HEK293 (cell line): ENCODE results near the gene LMBR1.
"Not testable (repeated sequence)": the region's sequence is repeated elsewhere in the genome, so short reads cannot be mapped to it uniquely, and the experiment has no call there.

Experiments
- CTCF ChIA-PET: fragments of 350-600 bp; formaldehyde crosslinking; extraction: SDS; loops from one replicate; lab custom pipeline; 2021; ENCODE audit warnings: antibody characterized with exemption; lab: Yijun Ruan, JAX
- POLR2A ChIA-PET: fragments of 300-600 bp; formaldehyde crosslinking; extraction: SDS; loops from one replicate; lab custom pipeline; 2020; ENCODE audit warnings: antibody characterized with exemption, inconsistent platforms; lab: Yijun Ruan, JAX
- H3K27ac ChIP-seq: fragments of 200-500 bp; sonication (Bioruptor generic); 2 replicates; pipeline ENCODE4 v1.5.1; 2014; ENCODE audit warnings: low read depth, low read length, control low read depth, inconsistent platforms; ENCODE audit errors: extremely low read depth
- H3K36me3 ChIP-seq, 2 experiments: fragments of 200-500 bp in 1 of 2; sonication (Bioruptor generic) in 1 of 2; 1 replicate in 1 of 2; 2 replicates in 1 of 2; pipeline ENCODE4 v1.5.1; 2014 to 2017; ENCODE audit warnings: inconsistent platforms in 2 of 2, low read length in 2 of 2; ENCODE audit not compliant: control insufficient read depth in 2 of 2, insufficient read depth in 1 of 2
- H3K4me1 ChIP-seq: fragments of 200-500 bp; sonication (Bioruptor generic); 2 replicates; pipeline ENCODE4 v1.5.1; 2014; ENCODE audit warnings: mild to moderate bottlenecking, low read length, inconsistent platforms; ENCODE audit not compliant: control insufficient read depth, insufficient read depth
- H3K4me3 ChIP-seq: 2 replicates; pipeline ENCODE4 v1.5.1; 2011; ENCODE audit warnings: low read depth, mild to moderate bottlenecking, control low read depth, low read length, moderate library complexity
- H3K9me3 ChIP-seq: fragments of 200-500 bp; sonication (Bioruptor generic); 2 replicates; pipeline ENCODE4 v1.5.1; 2014; ENCODE audit warnings: low read depth, low read length, inconsistent platforms; ENCODE audit not compliant: control insufficient read depth, insufficient read depth
- SETDB1 ChIP-seq: IDR thresholded peaks from one replicate; pipeline ENCODE4 v1.6.1; 2017; ENCODE audit warnings: mild to moderate bottlenecking, low read length, moderate library complexity, mixed read lengths; ENCODE audit not compliant: insufficient read length
- ZBTB7A ChIP-seq: fragments of 450-650 bp; formaldehyde crosslinking; IDR thresholded peaks from 2 replicates; pipeline ENCODE4 v1.5.1; 2016; ENCODE audit warnings: low read depth, missing biosample characterization, missing genetic modification characterization
- ZFP37 ChIP-seq: fragments of 450-650 bp; formaldehyde crosslinking; IDR thresholded peaks from 2 replicates; pipeline ENCODE4 v1.5.1; 2016; ENCODE audit warnings: missing biosample characterization, missing genetic modification characterization
- ZFP69B ChIP-seq: fragments of 450-650 bp; formaldehyde crosslinking; IDR thresholded peaks from 2 replicates; pipeline ENCODE4 v1.5.1; 2016; ENCODE audit warnings: missing biosample characterization, missing genetic modification characterization
- ZNF132 ChIP-seq: fragments of 450-650 bp; formaldehyde crosslinking; IDR thresholded peaks from 2 replicates; pipeline ENCODE4 v1.5.1; 2017; ENCODE audit warnings: missing biosample characterization, missing genetic modification characterization, borderline replicate concordance
- ZNF138 ChIP-seq: fragments of 450-650 bp; formaldehyde crosslinking; IDR thresholded peaks from 2 replicates; pipeline ENCODE4 v1.5.1; 2016; ENCODE audit warnings: missing biosample characterization, missing genetic modification characterization, borderline replicate concordance
- ZNF221 ChIP-seq: fragments of 450-650 bp; formaldehyde crosslinking; IDR thresholded peaks from 2 replicates; pipeline ENCODE4 v1.5.1; 2017; ENCODE audit warnings: missing biosample characterization, missing genetic modification characterization, borderline replicate concordance
- ZNF354C ChIP-seq: fragments of 450-650 bp; formaldehyde crosslinking; IDR thresholded peaks from 2 replicates; pipeline ENCODE4 v1.5.1; 2016; ENCODE audit warnings: missing biosample characterization, missing genetic modification characterization, low read depth, borderline replicate concordance
- ZNF416 ChIP-seq: fragments of 450-650 bp; formaldehyde crosslinking; IDR thresholded peaks from 2 replicates; pipeline ENCODE4 v1.5.1; 2016; ENCODE audit warnings: missing biosample characterization, missing genetic modification characterization
- ZNF426 ChIP-seq: fragments of 450-650 bp; formaldehyde crosslinking; IDR thresholded peaks from 2 replicates; pipeline ENCODE4 v1.5.1; 2017; ENCODE audit warnings: missing biosample characterization, missing genetic modification characterization, mild to moderate bottlenecking, inconsistent platforms, moderate library complexity
- ZNF501 ChIP-seq: fragments of 450-650 bp; formaldehyde crosslinking; IDR thresholded peaks from 2 replicates; pipeline ENCODE4 v1.5.1; 2016; ENCODE audit warnings: missing biosample characterization, missing genetic modification characterization
- ZNF514 ChIP-seq: fragments of 450-650 bp; formaldehyde crosslinking; IDR thresholded peaks from 2 replicates; pipeline ENCODE4 v1.5.1; 2016; ENCODE audit warnings: missing biosample characterization, missing genetic modification characterization
- ZNF521 ChIP-seq: fragments of 450-650 bp; formaldehyde crosslinking; IDR thresholded peaks from 2 replicates; pipeline ENCODE4 v1.5.1; 2017; ENCODE audit warnings: missing biosample characterization, mild to moderate bottlenecking, missing genetic modification characterization
- ZNF610 ChIP-seq: fragments of 450-650 bp; formaldehyde crosslinking; IDR thresholded peaks from 2 replicates; pipeline ENCODE4 v1.5.1; 2016; ENCODE audit warnings: missing biosample characterization, missing genetic modification characterization, borderline replicate concordance
- TF ChIP-seq, protein P1 (sequence below): fragments of 450-650 bp; formaldehyde crosslinking; optimal IDR thresholded peaks from 2 replicates; pipeline ENCODE3; 2016; ENCODE audit warnings: missing biosample characterization, mild to moderate bottlenecking, missing genetic modification characterization
- TF ChIP-seq, protein P2 (sequence below): fragments of 450-650 bp; formaldehyde crosslinking; IDR thresholded peaks from 2 replicates; pipeline ENCODE4 v1.5.1; 2017; ENCODE audit warnings: missing biosample characterization, missing genetic modification characterization
- TF ChIP-seq, protein P3 (sequence below): fragments of 450-650 bp; formaldehyde crosslinking; IDR thresholded peaks from 2 replicates; pipeline ENCODE4 v1.5.1; 2016; ENCODE audit warnings: missing biosample characterization, missing genetic modification characterization

LMBR1 gene

DNA sequence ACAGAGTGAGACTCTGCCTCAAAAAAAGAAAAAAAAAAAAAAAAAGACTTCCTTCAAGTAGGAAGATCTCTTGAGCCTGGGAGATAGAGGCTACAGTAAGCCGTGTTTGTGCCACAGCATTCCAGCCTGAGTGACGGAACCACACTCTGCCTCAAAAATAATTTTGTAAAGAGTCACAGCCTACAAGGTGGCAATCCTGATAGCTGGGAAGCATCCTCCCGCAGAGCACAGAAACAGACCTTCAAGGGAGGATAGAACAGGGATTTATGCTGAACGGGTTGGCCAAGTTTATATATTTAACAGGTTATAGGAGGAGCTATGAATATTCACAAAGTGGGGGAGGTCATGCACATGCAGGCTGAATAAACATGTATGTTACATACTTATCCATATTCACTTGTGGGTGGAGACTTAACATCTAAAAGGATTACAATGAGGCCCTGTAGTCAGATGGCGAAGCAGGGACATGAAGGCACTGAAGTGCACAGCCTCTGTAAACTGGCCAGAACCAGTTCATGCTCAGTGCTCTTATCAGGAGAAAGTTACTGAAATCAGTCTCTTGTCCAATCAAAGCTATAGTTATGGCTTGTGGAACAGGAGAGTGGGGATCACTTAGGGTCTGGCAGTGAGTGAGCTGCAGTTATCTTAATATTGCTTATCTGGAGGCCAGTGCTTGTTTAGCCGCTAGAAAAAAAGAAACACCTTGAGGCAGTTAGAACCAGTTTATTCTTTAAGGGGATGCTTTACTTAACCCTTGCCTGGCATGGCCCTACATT is 6.8 kb downstream of the LMBR1 start (continued):
- TF ChIP-seq ZFP69B = no peak
- no peak for TF ChIP-seq ZNF521 (tag by site-specific recombination)
- no peak for TF ChIP-seq ZBTB7A (tag by site-specific recombination)

DNA sequence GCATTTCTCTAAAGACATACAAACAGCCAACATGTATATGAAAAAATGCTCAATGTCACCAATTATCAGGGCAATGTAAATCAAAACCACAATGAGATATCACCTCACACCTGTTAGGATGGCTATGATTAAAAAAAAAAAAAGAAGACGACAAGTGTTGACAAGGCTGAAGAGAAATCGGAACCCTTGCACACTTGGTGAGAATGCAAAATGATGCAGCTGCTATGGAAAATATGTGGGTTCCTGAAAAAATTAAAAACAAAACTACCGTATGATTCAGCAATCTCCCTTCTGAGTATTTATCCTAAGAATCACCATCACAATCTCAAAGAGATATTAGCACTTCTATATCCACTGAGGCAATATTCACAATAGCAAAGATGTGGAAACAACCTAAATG is 11.3 kb downstream of the LMBR1 start:
- no peaks in the 10 kb centered on the region for H3K4me1 ChIP-seq
- no peaks in the 10 kb centered on the region for H3K9me3 ChIP-seq
- no peak overlapping the region for H3K4me3 ChIP-seq
- TF ChIP-seq ZNF501 (tag by site-specific recombination) (no peak), ZNF514 (tag by site-specific recombination) (no peak), ZNF138 (tag by site-specific recombination) (no peak), ZNF354C (no peak), ZNF416 (tag by site-specific recombination) (no peak), ZFP37 (tag by site-specific recombination) (no peak), ZNF132 (no peak), ZNF221 (no peak), ZNF426 (no peak)
- TF ChIP-seq, protein P1, sequence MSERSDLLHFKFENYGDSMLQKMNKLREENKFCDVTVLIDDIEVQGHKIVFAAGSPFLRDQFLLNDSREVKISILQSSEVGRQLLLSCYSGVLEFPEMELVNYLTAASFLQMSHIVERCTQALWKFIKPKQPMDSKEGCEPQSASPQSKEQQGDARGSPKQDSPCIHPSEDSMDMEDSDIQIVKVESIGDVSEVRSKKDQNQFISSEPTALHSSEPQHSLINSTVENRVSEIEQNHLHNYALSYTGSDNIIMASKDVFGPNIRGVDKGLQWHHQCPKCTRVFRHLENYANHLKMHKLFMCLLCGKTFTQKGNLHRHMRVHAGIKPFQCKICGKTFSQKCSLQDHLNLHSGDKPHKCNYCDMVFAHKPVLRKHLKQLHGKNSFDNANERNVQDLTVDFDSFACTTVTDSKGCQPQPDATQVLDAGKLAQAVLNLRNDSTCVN (tag by site-specific recombination) = no peak
- H3K27ac ChIP-seq = no peak overlapping the region
- CTCF ChIA-PET = interaction anchor here (0.7 kb wide), 1 partner anchor 362 kb away, joined by 3 read pairs; no protein-coding TSS in a partner anchor
- POLR2A ChIA-PET = no interaction called here
- no peaks in the 10 kb centered on the region for H3K36me3 ChIP-seq

DNA sequence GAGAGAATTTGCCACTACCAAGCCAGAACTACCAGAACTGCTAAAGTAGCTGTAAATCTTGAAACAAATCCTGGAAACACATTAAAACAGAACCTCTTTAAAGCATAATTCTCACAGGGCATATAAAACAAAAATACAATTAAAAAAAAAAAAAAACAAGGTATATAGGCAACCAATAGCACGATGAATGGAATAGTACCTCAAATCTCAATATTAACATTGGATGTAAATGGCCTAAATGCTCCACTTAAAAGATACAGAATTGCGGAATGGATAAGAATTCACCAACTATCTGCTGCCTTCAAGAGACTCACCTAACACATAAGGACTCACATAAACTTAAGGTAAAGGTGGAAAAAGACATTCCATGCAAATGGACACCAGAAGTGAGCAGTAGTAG is 17.2 kb downstream of the LMBR1 start:
- TF ChIP-seq, protein P2, sequence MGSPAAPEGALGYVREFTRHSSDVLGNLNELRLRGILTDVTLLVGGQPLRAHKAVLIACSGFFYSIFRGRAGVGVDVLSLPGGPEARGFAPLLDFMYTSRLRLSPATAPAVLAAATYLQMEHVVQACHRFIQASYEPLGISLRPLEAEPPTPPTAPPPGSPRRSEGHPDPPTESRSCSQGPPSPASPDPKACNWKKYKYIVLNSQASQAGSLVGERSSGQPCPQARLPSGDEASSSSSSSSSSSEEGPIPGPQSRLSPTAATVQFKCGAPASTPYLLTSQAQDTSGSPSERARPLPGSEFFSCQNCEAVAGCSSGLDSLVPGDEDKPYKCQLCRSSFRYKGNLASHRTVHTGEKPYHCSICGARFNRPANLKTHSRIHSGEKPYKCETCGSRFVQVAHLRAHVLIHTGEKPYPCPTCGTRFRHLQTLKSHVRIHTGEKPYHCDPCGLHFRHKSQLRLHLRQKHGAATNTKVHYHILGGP (tag by site-specific recombination) = no peak
- no peak for TF ChIP-seq ZNF610 (tag by site-specific recombination)
- TF ChIP-seq, protein P3, sequence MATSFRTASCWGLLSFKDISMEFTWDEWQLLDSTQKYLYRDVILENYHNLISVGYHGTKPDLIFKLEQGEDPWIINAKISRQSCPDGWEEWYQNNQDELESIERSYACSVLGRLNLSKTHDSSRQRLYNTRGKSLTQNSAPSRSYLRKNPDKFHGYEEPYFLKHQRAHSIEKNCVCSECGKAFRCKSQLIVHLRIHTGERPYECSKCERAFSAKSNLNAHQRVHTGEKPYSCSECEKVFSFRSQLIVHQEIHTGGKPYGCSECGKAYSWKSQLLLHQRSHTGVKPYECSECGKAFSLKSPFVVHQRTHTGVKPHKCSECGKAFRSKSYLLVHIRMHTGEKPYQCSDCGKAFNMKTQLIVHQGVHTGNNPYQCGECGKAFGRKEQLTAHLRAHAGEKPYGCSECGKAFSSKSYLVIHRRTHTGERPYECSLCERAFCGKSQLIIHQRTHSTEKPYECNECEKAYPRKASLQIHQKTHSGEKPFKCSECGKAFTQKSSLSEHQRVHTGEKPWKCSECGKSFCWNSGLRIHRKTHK (tag by site-specific recombination) = peak; percentile 92
- peak; percentile 48 for TF ChIP-seq SETDB1
- no peaks in the 10 kb centered on the region for H3K9me3 ChIP-seq
- no peaks in the 10 kb centered on the region for H3K4me1 ChIP-seq
- ChIA-PET POLR2A (no interaction called here), CTCF (interaction anchor here (0.6 kb wide), 1 partner anchor 16 kb away, joined by 3 read pairs; no protein-coding TSS in a partner anchor)
- H3K27ac ChIP-seq = no peak overlapping the region
- peaks cover 0 to 6% of the 10 kb centered on the region in 2 experiments; a peak in 1 of 3 replicates for H3K36me3 ChIP-seq
- H3K4me3 ChIP-seq = no peak overlapping the region

DNA sequence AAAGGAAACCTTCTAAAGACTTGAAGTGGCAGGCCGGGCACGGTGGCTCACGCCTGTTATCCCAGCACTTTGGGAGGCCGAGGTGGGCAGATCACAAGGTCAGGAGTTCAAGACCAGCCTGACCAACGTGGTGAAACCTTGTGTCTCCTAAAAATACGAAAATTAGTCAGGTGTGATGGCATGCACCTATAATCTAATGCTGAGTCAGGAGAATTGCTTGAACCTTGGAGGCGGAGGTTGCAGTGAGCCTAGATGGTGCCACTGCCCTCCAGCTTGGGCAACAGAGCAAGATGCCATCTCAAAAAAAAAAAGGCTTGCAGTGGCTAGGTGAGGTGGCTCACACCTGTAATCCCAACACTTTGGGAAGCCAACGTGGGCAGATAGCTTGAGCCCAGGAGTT is 24.6 kb downstream of the LMBR1 start:
- POLR2A ChIA-PET = interaction anchor here (0.6 kb wide), 1 partner anchor 12 kb away, joined by 4 read pairs; no protein-coding TSS in a partner anchor
- not testable (repeated sequence) for H3K4me3 ChIP-seq, H3K9me3 ChIP-seq, H3K27ac ChIP-seq, H3K4me1 ChIP-seq, H3K36me3 ChIP-seq
- CTCF ChIA-PET = interaction anchor here (0.6 kb wide), 1 partner anchor 360 kb away, joined by 3 read pairs; no protein-coding TSS in a partner anchor
